Measurements from ENCODE around the gene OR2A12. TPM values are rescaled to one million over a fixed set of nuclear protein-coding genes. Genes with fewer than 3 reads are reported as not detected.

The OR2A12 gene
- total RNA-seq, 2 experiments from 2014 or later, result not detected

DNA sequence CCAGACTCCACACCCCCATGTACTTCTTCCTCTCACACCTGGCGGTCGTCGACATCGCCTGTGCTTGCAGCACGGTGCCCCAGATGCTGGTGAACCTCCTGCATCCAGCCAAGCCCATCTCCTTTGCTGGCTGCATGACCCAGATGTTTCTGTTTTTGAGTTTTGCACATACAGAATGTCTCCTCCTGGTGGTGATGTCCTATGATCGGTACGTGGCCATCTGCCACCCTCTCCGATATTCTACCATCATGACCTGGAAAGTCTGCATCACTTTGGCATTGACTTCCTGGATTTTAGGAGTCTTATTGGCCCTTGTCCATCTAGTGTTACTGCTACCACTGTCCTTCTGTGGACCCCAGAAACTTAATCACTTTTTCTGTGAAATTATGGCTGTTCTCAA lies 11.7 kb upstream of the OR2A12 start:
- DNase-seq, result no peak
- Mint-ChIP-seq H3K27me3 (peaks cover 8% of the 10 kb centered on the region), H3K4me3 (no peak overlapping the region), H3K36me3 (ENCODE audit: low read depth) (no peaks in the 10 kb centered on the region), H3K9me3 (ENCODE audit: low read depth) (no peaks in the 10 kb centered on the region), H3K27ac (no peak overlapping the region), H3K4me1 (no peaks in the 10 kb centered on the region)
- intact Hi-C loops (cut with DNase I, micrococcal nuclease), result no loop called here
- ChIA-PET CTCF (no interaction called here), POLR2A (no interaction called here)
- ATAC-seq, result no peak

GRCh38 chr7:144086730-144087129 lies 652 bp downstream of the OR2A12 start:
- no peak overlapping the region for H3K4me3 Mint-ChIP-seq
- peaks cover 6% of the 10 kb centered on the region for H3K9me3 Mint-ChIP-seq (ENCODE audit: low read depth)
- no peaks in the 10 kb centered on the region for H3K4me1 Mint-ChIP-seq
- POLR2A ChIA-PET, result no interaction called here
- peaks cover 7% of the 10 kb centered on the region for H3K27me3 Mint-ChIP-seq
- no peak overlapping the region for H3K27ac Mint-ChIP-seq
- intact Hi-C loops (cut with DNase I, micrococcal nuclease), result no loop called here
- DNase-seq (no peak), ATAC-seq (no peak)
- H3K36me3 Mint-ChIP-seq (ENCODE audit: low read depth), result no peaks in the 10 kb centered on the region
- CTCF ChIA-PET, result no interaction called here

DNA sequence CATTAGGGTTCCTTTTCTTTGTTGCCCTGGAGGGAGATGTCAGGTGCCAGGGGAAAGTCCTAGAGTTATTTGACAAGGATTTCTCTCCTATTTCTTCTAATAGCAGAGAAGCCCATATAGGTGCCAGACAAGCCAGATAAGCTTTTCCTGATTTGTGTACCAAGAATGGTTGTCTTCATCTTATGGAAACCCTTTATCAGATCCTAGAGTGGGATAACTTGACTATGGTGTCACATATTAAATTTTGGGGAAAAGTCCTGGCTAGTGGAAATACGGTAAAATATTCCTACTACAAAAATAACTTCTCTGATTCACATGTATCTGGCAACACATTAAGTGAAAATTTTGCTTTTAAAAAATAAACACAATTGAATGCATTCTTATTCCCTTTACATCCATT lies 1.2 kb downstream of the OR2A12 start:
- Mint-ChIP-seq H3K4me3 (no peak overlapping the region), H3K27me3 (peaks cover 3% of the 10 kb centered on the region), H3K36me3 (ENCODE audit: low read depth) (no peaks in the 10 kb centered on the region), H3K4me1 (no peaks in the 10 kb centered on the region), H3K9me3 (ENCODE audit: low read depth) (peaks cover 6% of the 10 kb centered on the region), H3K27ac (no peak overlapping the region)
- intact Hi-C loops (cut with DNase I, micrococcal nuclease), result no loop called here
- no peak for ATAC-seq
- DNase-seq, result no peak
- CTCF ChIA-PET, result no interaction called here
- POLR2A ChIA-PET, result no interaction called here

GRCh38 chr7:144090667-144091066 lies 4.6 kb downstream of the OR2A12 start:
- no peaks in the 10 kb centered on the region for H3K4me1 Mint-ChIP-seq
- H3K27me3 Mint-ChIP-seq, result peaks cover 3% of the 10 kb centered on the region
- ATAC-seq, result no peak
- no peak overlapping the region for H3K27ac Mint-ChIP-seq
- no peak overlapping the region for H3K4me3 Mint-ChIP-seq
- ChIA-PET POLR2A (no interaction called here), CTCF (no interaction called here)
- no peaks in the 10 kb centered on the region for H3K36me3 Mint-ChIP-seq (ENCODE audit: low read depth)
- intact Hi-C loops (cut with DNase I, micrococcal nuclease), result no loop called here
- peaks cover 7% of the 10 kb centered on the region for H3K9me3 Mint-ChIP-seq (ENCODE audit: low read depth)
- DNase-seq, result no peak

- ChIA-PET POLR2A (no interaction called here), CTCF (interaction anchor here (1.5 kb wide), 1 partner anchor 10 kb away, joined by 3 read pairs; no protein-coding TSS in a partner anchor)
- no peak for ATAC-seq
- H3K4me3 Mint-ChIP-seq, result no peak overlapping the region
- peaks cover 1% of the 10 kb centered on the region for H3K9me3 Mint-ChIP-seq (ENCODE audit: low read depth)
- peaks cover 9% of the 10 kb centered on the region for H3K4me1 Mint-ChIP-seq
- DNase-seq, result no peak
- H3K27me3 Mint-ChIP-seq, result peaks cover 3% of the 10 kb centered on the region
- no peaks in the 10 kb centered on the region for H3K36me3 Mint-ChIP-seq (ENCODE audit: low read depth)
- no peak overlapping the region for H3K27ac Mint-ChIP-seq
- intact Hi-C loops (cut with DNase I, micrococcal nuclease), result no loop called here
Observed at GRCh38 chr7:144098776-144099175, 12.7 kb downstream of the OR2A12 start.

DNA sequence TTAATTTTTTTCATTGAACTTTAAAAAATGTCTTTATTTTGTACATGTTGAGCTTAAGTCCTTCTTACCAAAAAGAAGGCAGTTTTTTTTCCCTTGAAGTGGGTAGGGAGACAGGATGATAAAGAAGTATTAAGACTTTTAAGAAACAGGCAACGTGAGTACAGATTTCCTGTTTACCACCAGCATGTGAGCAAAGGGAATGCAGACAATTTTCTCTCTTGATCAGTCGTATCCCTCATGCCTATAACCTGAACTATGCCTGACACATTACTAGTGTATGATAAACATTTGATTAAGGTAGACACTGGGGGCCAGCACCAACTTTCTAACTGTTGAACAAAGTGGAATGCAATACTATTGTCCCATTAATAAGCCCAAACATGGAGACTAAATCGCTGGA lies 14.5 kb downstream of the OR2A12 start:
- Mint-ChIP-seq H3K27ac (no peak overlapping the region), H3K4me1 (peaks cover 9% of the 10 kb centered on the region), H3K27me3 (peaks cover 5% of the 10 kb centered on the region), H3K4me3 (no peak overlapping the region), H3K9me3 (ENCODE audit: low read depth) (no peaks in the 10 kb centered on the region), H3K36me3 (ENCODE audit: low read depth) (no peaks in the 10 kb centered on the region)
- ATAC-seq (no peak), DNase-seq (no peak)
- ChIA-PET POLR2A (no interaction called here), CTCF (no interaction called here)
- intact Hi-C loops (cut with DNase I, micrococcal nuclease), result no loop called here

DNA sequence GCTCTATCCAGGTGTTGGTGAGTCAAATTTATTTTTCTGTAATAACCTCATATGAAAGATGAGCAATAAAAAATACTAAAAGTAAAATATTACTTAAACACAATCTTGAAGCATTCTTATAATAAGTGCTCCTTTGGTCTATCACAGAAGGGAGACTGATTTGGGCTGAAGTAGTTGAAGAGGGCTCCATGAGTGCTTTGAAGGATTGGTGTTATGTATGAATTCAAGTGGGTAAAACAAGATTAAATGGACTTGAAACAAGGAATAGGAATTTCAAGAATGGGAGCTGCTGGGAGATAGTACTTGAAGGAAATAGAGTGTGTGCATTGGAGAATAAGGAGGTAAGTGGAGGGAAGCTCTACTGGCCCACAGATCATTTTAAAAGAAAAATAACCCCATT lies 16.0 kb downstream of the OR2A12 start:
- CTCF ChIA-PET, result interaction anchor here (0.7 to 1.6 kb wide), 4 partner anchors 11 to 143 kb away, joined by 3 to 6 read pairs (median 4); no protein-coding TSS in a partner anchor
- no peak for DNase-seq
- peaks cover 2% of the 10 kb centered on the region for H3K27me3 Mint-ChIP-seq
- H3K4me3 Mint-ChIP-seq, result no peak overlapping the region
- intact Hi-C loops (cut with DNase I, micrococcal nuclease), result no loop called here
- no peaks in the 10 kb centered on the region for H3K36me3 Mint-ChIP-seq (ENCODE audit: low read depth)
- peaks cover 9% of the 10 kb centered on the region for H3K4me1 Mint-ChIP-seq
- no peak for ATAC-seq
- POLR2A ChIA-PET, result no interaction called here
- no peak overlapping the region for H3K27ac Mint-ChIP-seq
- H3K9me3 Mint-ChIP-seq (ENCODE audit: low read depth), result no peaks in the 10 kb centered on the region

GRCh38 chr7:144105211-144105610 lies 19.1 kb downstream of the OR2A12 start:
- Mint-ChIP-seq H3K4me3 (no peak overlapping the region), H3K4me1 (peaks cover 9% of the 10 kb centered on the region), H3K27me3 (peaks cover 4% of the 10 kb centered on the region), H3K9me3 (ENCODE audit: low read depth) (no peaks in the 10 kb centered on the region), H3K27ac (no peak overlapping the region), H3K36me3 (ENCODE audit: low read depth) (no peaks in the 10 kb centered on the region)
- intact Hi-C loops (cut with DNase I, micrococcal nuclease), result no loop called here
- CTCF ChIA-PET, result no interaction called here
- no peak for ATAC-seq
- no peak for DNase-seq
- POLR2A ChIA-PET, result no interaction called here

DNA sequence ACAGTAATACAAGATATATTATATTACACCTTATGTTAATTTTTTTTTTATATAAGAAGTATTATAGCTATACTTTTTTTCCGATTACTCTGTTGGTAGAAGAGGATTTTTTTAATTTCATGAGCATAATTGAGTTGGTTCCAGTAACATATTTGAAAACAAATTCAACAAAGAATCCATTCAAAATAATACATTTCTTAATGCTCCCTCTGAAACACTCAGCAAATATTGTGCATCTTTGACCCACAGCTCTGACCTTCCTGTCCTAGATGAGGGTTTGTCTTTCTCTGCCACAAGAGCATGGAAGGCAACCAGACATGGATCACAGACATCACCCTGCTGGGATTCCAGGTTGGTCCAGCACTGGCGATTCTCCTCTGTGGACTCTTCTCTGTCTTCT lies 23.2 kb downstream of the OR2A12 start, which contains the start of gene OR2A2:
TSS of gene OR2A2 (plus strand) at position 301 of the 400 bp plus-strand sequence. CDS start at position 301, 0 bp downstream.
- POLR2A ChIA-PET, result no interaction called here
- Mint-ChIP-seq H3K4me3 (no peak within 1 kb of the TSS), H3K27me3 (peaks cover 9% of the 10 kb centered on the region), H3K36me3 (ENCODE audit: low read depth) (no peaks in the 10 kb centered on the region), H3K9me3 (ENCODE audit: low read depth) (no peaks in the 10 kb centered on the region), H3K27ac (no peak within 1 kb of the TSS), H3K4me1 (no peaks in the 10 kb centered on the region)
- no peak for DNase-seq
- CTCF ChIA-PET, result interaction anchor here (1.1 to 1.6 kb wide), 3 partner anchors 11 to 56 kb away, joined by 3 to 5 read pairs (median 3); no protein-coding TSS in a partner anchor
- ATAC-seq, result no peak
- intact Hi-C loops (cut with DNase I, micrococcal nuclease), result no loop called here

GRCh38 chr7:144110272-144110671 lies 24.2 kb downstream of the OR2A12 start:
- ChIA-PET POLR2A (no interaction called here), CTCF (no interaction called here)
- no peaks in the 10 kb centered on the region for H3K4me1 Mint-ChIP-seq
- ATAC-seq (no peak), DNase-seq (no peak)
- H3K27ac Mint-ChIP-seq, result no peak overlapping the region
- no peaks in the 10 kb centered on the region for H3K9me3 Mint-ChIP-seq (ENCODE audit: low read depth)
- H3K27me3 Mint-ChIP-seq, result peaks cover 7% of the 10 kb centered on the region
- H3K36me3 Mint-ChIP-seq (ENCODE audit: low read depth), result no peaks in the 10 kb centered on the region
- intact Hi-C loops (cut with DNase I, micrococcal nuclease), result loop anchor here in 1 of 2 experiments (10.0 kb wide), 1 partner anchor 55 kb away; no protein-coding TSS in a partner anchor
- no peak overlapping the region for H3K4me3 Mint-ChIP-seq

DNA sequence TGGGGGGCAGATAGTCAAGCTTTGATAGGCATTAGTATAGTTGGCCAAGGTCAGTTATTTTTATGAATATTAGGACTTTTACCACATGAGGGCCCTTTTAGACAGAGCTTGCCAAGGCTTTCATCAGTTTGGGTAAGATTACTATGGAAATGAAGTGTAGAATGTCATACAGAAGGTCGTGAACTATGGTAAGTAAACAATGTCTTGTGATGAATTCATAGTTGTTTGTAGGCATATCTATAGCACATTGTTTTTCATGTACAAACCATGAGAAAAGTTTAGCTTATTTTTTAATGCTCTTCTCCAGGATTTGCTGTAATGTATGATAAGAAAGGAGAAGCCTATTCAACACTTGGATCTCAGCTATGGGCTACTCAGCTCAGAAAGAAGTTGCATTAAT lies 27.6 kb downstream of the OR2A12 start:
- H3K27ac Mint-ChIP-seq, result no peak overlapping the region
- H3K27me3 Mint-ChIP-seq, result peaks cover 5% of the 10 kb centered on the region
- CTCF ChIA-PET, result no interaction called here
- ATAC-seq (no peak), DNase-seq (no peak)
- no peak overlapping the region for H3K4me3 Mint-ChIP-seq
- no peaks in the 10 kb centered on the region for H3K4me1 Mint-ChIP-seq
- no peaks in the 10 kb centered on the region for H3K36me3 Mint-ChIP-seq (ENCODE audit: low read depth)
- intact Hi-C loops (cut with DNase I, micrococcal nuclease), result loop anchor here in 1 of 2 experiments (10.0 kb wide), 1 partner anchor 59 kb away; no protein-coding TSS in a partner anchor
- no peaks in the 10 kb centered on the region for H3K9me3 Mint-ChIP-seq (ENCODE audit: low read depth)
- POLR2A ChIA-PET, result no interaction called here

GRCh38 chr7:144118341-144118740 lies 32.3 kb downstream of the OR2A12 start:
- Mint-ChIP-seq H3K4me1 (no peaks in the 10 kb centered on the region), H3K27me3 (no peaks in the 10 kb centered on the region), H3K4me3 (no peak overlapping the region), H3K9me3 (ENCODE audit: low read depth) (no peaks in the 10 kb centered on the region), H3K36me3 (ENCODE audit: low read depth) (no peaks in the 10 kb centered on the region), H3K27ac (no peak overlapping the region)
- ChIA-PET CTCF (no interaction called here), POLR2A (no interaction called here)
- intact Hi-C loops (cut with DNase I, micrococcal nuclease), result loop anchor here in 1 of 2 experiments (10.0 kb wide), 1 partner anchor 64 kb away; no protein-coding TSS in a partner anchor
- DNase-seq (no peak), ATAC-seq (no peak)

- Mint-ChIP-seq H3K4me1 (no peaks in the 10 kb centered on the region), H3K9me3 (ENCODE audit: low read depth) (no peaks in the 10 kb centered on the region), H3K4me3 (no peak within 1 kb of the TSS), H3K36me3 (ENCODE audit: low read depth) (no peaks in the 10 kb centered on the region), H3K27me3 (no peaks in the 10 kb centered on the region), H3K27ac (no peak within 1 kb of the TSS)
- DNase-seq (no peak), ATAC-seq (no peak)
- ChIA-PET POLR2A (no interaction called here), CTCF (no interaction called here)
- intact Hi-C loops (cut with DNase I, micrococcal nuclease), result loop anchor here in 1 of 2 experiments (10.0 kb wide), 1 partner anchor 218 kb away; the partner anchor contains the start of gene TCAF1
Observed at GRCh38 chr7:144122876-144123275, 36.8 kb downstream of the OR2A12 start, which contains the start of gene OR2A14. Gene OR2A14, plus strand, starts transcription at chr7:144123176. Its CDS starts 5,937 bp downstream, at chr7:144129113.
